Stomach (tissue), 4 donors: ENCODE measurements around the gene PNLIPRP1.

ENCODE experiments used
- CTCF ChIP-seq, 7 experiments: fragments of 450-650 bp in 4 of 7; fragments of 200-600 bp in 3 of 7; sonication (generic) in 3 of 7; IDR thresholded peaks; one replicate each; pipeline ENCODE4 v1.5.1; 2016 to 2019; ENCODE audit warnings: antibody characterized with exemption in 7 of 7, control low read depth in 2 of 7, mild to moderate bottlenecking in 1 of 7
- POLR2A ChIP-seq, 4 donors: fragments of 450-650 bp; IDR thresholded peaks; one replicate each; pipeline ENCODE4 v1.6.1; 2016; ENCODE audit warnings: antibody characterized with exemption in 4 of 4, control low read depth in 2 of 4, mild to moderate bottlenecking in 1 of 4, moderate library complexity in 1 of 4
- POLR2AphosphoS5 ChIP-seq, 3 donors: sonication (generic); formaldehyde crosslinking; IDR thresholded peaks; one replicate each; pipeline ENCODE4 v1.6.1; 2016; ENCODE audit warnings: antibody characterized with exemption in 3 of 3

DNA sequence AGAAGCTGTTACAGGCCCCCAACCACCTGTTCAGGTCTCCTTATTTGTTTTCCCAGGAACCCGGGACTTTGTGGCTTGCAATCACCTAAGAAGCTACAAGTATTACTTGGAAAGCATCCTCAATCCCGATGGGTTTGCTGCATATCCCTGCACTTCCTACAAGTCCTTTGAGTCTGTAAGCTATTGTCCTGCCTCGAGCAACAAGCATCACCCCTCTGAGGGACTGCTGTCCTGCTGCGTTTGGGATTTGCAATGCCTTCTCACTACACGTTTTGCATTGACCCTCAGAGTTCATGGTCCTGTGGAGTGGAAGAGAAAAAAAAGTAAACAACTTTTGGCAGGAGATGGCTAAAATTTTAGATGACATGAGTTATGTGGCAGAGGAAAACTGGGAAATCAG lies 9.2 kb downstream of the PNLIPRP1 start:
- TF ChIP-seq POLR2AphosphoS5 (IDR thresholded peaks at IDR 0.05) (no peak), CTCF (IDR thresholded peaks at IDR 0.05) (no peak), POLR2A (IDR thresholded peaks at IDR 0.05) (no peak)
